ENCODE measurements around the gene ETS2.
"Not testable (repeated sequence)": the region's sequence is repeated elsewhere in the genome, so short reads cannot be mapped to it uniquely, and the experiment has no call there.

ETS2 gene

GRCh38 chr21:38822778-38823238, 17.1 kb downstream of the ETS2 start:
- no peak overlapping the region for H3K4me3 ChIP-seq (ENCODE audit: low read depth, low read length)
- TF ChIP-seq, protein P1, sequence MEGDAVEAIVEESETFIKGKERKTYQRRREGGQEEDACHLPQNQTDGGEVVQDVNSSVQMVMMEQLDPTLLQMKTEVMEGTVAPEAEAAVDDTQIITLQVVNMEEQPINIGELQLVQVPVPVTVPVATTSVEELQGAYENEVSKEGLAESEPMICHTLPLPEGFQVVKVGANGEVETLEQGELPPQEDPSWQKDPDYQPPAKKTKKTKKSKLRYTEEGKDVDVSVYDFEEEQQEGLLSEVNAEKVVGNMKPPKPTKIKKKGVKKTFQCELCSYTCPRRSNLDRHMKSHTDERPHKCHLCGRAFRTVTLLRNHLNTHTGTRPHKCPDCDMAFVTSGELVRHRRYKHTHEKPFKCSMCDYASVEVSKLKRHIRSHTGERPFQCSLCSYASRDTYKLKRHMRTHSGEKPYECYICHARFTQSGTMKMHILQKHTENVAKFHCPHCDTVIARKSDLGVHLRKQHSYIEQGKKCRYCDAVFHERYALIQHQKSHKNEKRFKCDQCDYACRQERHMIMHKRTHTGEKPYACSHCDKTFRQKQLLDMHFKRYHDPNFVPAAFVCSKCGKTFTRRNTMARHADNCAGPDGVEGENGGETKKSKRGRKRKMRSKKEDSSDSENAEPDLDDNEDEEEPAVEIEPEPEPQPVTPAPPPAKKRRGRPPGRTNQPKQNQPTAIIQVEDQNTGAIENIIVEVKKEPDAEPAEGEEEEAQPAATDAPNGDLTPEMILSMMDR (IDR thresholded peaks at IDR 0.05; ENCODE audit: low read depth, low read length) = no peak

DNA sequence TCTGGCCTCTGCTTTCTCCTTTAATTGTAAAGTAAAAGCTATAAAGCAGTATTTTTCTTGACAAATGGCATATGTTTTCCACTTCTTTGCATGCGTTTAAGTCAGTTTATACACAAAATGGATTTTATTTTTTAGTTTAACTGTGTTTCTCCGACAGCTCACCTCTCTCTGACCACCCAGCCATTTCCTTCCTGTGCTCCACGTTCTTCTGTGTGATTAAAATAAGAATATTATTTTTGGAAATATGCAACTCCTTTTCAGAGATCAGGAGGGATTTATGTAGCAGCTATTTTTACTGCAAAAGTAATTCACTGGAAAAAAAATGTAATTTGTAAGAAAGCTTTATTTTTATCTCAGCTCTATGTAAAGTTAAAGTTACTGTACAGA, 18.0 kb downstream of the ETS2 start:
- TF ChIP-seq, protein P1 (IDR thresholded peaks at IDR 0.05; ENCODE audit: low read depth, low read length) = no peak

DNA sequence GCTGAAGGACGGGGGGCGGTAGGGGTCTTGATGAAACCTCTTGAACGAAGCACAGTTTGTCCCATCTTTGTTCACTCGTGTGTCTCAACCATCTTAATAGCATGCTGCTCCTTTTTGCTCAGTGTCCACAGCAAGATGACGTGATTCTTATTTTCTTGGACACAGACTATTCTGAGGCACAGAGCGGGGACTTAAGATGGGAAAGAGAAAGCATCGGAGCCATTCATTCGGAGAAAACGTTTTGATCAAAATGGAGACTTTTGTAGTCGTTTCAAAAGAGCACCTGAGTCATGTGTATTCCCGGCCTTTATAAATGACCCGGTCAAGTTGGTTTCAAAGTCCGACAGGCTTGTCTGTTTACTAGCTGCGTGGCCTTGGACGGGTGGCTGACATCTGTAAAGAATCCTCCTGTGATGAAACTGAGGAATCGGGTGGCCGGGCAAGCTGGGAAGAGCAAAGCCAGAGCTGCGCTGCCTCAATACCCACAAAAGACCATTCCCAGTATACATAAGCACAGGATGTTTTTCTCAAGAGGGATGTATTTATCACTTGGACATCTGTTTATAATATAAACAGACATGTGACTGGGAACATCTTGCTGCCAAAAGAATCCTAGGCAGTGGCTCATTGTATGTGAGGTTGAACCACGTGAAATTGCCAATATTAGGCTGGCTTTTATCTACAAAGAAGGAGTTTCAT, 18.5 kb downstream of the ETS2 start:
- TF ChIP-seq, protein P1 (IDR thresholded peaks at IDR 0.05; ENCODE audit: low read depth, low read length) = no peak
- H3K4me3 ChIP-seq (ENCODE audit: low read depth, low read length) = peak overlapping the region; percentile 13

More for the DNA sequence above, 18.0 kb downstream of the ETS2 start:
- peak overlapping the region; percentile 13 for H3K4me3 ChIP-seq (ENCODE audit: low read depth, low read length)

GRCh38 chr21:38825269-38825668, 19.5 kb downstream of the ETS2 start:
- H3K4me3 ChIP-seq (ENCODE audit: low read depth, low read length) = no peak overlapping the region
- TF ChIP-seq, protein P1 (IDR thresholded peaks at IDR 0.05; ENCODE audit: low read depth, low read length) = no peak

DNA sequence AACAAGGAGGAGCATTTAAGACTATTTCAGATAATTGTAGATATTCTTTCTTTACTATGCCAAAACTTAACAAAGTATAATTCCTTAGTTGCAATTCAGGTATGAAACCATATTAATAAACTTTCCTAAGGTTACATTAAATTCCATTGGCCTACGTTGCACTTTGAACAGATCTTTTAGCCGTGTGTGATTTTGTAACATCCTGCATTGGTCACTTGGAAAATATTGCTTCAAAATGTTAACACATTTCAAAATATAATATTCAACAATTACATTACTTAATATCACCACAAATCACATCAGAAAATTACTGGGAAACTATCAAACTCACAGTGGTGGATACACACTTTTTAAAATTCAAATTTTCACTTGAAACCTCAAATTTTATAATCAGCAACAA, 20.2 kb downstream of the ETS2 start:
- H3K4me3 ChIP-seq (ENCODE audit: low read depth, low read length) = no peak overlapping the region
- TF ChIP-seq, protein P1 (IDR thresholded peaks at IDR 0.05; ENCODE audit: low read depth, low read length) = no peak

DNA sequence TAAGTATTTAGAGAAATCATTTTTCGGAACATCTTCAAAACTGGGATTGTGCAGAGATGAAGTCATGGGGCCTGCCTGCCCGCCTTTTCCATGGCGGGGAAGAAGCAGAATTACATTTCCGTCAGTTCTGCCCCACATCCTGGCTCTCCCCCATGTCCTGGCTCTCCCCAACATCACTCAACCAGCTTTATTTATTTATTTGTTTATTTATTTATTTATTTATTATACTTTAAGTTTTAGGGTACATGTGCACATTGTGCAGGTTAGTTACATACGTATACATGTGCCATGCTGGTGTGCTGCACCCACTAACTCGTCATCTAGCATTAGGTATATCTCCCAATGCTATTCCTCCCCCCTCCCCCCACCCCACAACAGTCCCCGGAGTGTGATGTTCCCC, 22.4 kb downstream of the ETS2 start:
- H3K4me3 ChIP-seq (ENCODE audit: low read depth, low read length) = not testable (repeated sequence)

- TF ChIP-seq, protein P1 (IDR thresholded peaks at IDR 0.05; ENCODE audit: low read depth, low read length) = no peak
- H3K4me3 ChIP-seq (ENCODE audit: low read depth, low read length) = no peak overlapping the region
Observed at GRCh38 chr21:38830671-38831525, 25.2 kb downstream of the ETS2 start.
